Tibial nerve (tissue), 4 donors: ENCODE results near the gene LAMB3. TPM values are rescaled to one million over a fixed set of nuclear protein-coding genes. Genes with fewer than 3 reads are reported as not detected.

Experiments used
- DNase-seq, 2 donors: peaks; one replicate each; pipeline ENCODE4 v3.0.0-alpha.2; 2019; ENCODE audit warnings: low spot score in 2 of 2
- H3K27ac ChIP-seq, 4 donors: fragments of 200-600 bp; sonication (generic) in 3 of 4; one replicate each; pipeline ENCODE4 v1.5.1; 2017 to 2019; ENCODE audit warnings: mild to moderate bottlenecking in 1 of 4
- H3K27me3 ChIP-seq, 2 donors: fragments of 200-600 bp; sonication (generic) in 1 of 2; one replicate each; pipeline versions ENCODE4 v1.5.1 to v1.6.0; 2017 to 2019
- H3K36me3 ChIP-seq, 3 donors: fragments of 200-600 bp; sonication (generic); one replicate each; pipeline ENCODE4 v1.5.1; 2018 to 2019
- H3K4me1 ChIP-seq, 4 donors: fragments of 200-600 bp; sonication (generic) in 3 of 4; one replicate each; pipeline ENCODE4 v1.5.1; 2017 to 2019
- H3K4me3 ChIP-seq, 4 donors: fragments of 200-600 bp; sonication (generic) in 3 of 4; one replicate each; pipeline ENCODE4 v1.5.1; 2017 to 2019; ENCODE audit warnings: mild to moderate bottlenecking in 1 of 4, moderate library complexity in 1 of 4
- H3K9me3 ChIP-seq, 4 donors: fragments of 200-600 bp; sonication (generic) in 3 of 4; one replicate each; pipeline ENCODE4 v1.5.1; 2017 to 2019
- EP300 ChIP-seq, 2 donors: sonication (generic); formaldehyde crosslinking; IDR thresholded peaks; one replicate each; pipeline ENCODE4 v1.6.1; 2017; ENCODE audit warnings: antibody characterized with exemption in 2 of 2, mild to moderate bottlenecking in 1 of 2
- POLR2A ChIP-seq, 2 donors: fragments of 450-650 bp; IDR thresholded peaks; one replicate each; pipeline ENCODE4 v1.6.1; 2017; ENCODE audit warnings: antibody characterized with exemption in 2 of 2, mild to moderate bottlenecking in 2 of 2, moderate library complexity in 2 of 2
- WGBS, 2 donors: methylation state at CpG; one replicate each; pipeline ENCODE4 v1.1.5; 2018; 5-methylcytosine and 5-hydroxymethylcytosine counted together
- total RNA-seq, 4 donors: library from RNA; depleted of rRNA; stranded (reverse); fragments of >200 nt; gene quantifications; one replicate each; pipeline ENCODE4 v1.1.0, GENCODE V29; 2016
- TF ChIP-seq, protein P1 (sequence below), 5 experiments: fragments of 200-600 bp in 3 of 5; fragments of 450-650 bp in 2 of 5; sonication (generic) in 3 of 5; IDR thresholded peaks; one replicate each; pipeline ENCODE4 v1.5.1; 2016 to 2019; ENCODE audit warnings: antibody characterized with exemption in 5 of 5, mild to moderate bottlenecking in 3 of 5, moderate library complexity in 2 of 5

The LAMB3 gene
- total RNA-seq, 4 donors from 2014 or later: 2.5 to 22.8 (median 4.2) TPM

DNA sequence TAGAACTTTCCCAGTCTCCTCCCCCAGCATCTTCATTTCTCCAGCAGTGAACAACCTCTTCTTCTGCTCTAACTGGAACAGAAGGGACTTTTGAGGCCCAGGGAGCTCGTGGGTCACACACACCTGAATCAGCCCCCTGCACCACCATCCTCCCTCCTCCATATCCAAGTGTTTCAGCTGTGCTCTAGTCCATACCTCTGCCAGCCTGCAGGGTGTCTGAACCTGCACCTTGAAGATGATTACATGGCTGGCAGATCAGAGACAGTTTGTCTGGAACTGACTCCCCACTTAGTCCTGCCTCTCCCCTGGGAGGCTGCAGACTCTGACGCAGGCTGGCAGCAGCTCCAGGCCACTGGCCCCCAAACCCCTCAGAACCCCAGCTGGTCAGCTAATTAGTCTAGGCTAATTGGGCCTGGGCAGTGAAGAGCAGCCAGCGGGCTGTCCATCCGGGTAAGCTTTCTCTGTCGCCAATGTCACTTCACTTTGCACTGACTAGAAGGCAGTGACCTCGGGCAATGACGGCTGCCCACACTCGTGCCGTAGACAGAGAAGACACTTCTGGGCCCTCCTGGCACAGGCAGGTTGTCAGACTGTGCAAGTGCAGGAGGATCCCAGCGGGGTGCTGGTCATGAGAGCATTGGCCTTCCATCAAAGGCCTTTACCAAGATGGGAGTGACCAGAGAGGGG, 56.5 kb downstream of the LAMB3 start:
- 84% methylated on average over 5 to 10 of the region's 10 CpGs for WGBS, 2 donors
- no peak for DNase-seq
- Histone ChIP-seq H3K4me1 (no peaks in the 10 kb centered on the region), H3K27me3 (peaks cover 0 to 11% of the 10 kb centered on the region in 2 donors), H3K27ac (no peak overlapping the region), H3K4me3 (no peak overlapping the region), H3K9me3 (no peaks in the 10 kb centered on the region), H3K36me3 (no peaks in the 10 kb centered on the region)
- TF ChIP-seq EP300 (IDR thresholded peaks at IDR 0.05) (no peak), POLR2A (IDR thresholded peaks at IDR 0.05) (no peak)
- TF ChIP-seq, protein P1, sequence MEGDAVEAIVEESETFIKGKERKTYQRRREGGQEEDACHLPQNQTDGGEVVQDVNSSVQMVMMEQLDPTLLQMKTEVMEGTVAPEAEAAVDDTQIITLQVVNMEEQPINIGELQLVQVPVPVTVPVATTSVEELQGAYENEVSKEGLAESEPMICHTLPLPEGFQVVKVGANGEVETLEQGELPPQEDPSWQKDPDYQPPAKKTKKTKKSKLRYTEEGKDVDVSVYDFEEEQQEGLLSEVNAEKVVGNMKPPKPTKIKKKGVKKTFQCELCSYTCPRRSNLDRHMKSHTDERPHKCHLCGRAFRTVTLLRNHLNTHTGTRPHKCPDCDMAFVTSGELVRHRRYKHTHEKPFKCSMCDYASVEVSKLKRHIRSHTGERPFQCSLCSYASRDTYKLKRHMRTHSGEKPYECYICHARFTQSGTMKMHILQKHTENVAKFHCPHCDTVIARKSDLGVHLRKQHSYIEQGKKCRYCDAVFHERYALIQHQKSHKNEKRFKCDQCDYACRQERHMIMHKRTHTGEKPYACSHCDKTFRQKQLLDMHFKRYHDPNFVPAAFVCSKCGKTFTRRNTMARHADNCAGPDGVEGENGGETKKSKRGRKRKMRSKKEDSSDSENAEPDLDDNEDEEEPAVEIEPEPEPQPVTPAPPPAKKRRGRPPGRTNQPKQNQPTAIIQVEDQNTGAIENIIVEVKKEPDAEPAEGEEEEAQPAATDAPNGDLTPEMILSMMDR (IDR thresholded peaks at IDR 0.05): no peak

DNA sequence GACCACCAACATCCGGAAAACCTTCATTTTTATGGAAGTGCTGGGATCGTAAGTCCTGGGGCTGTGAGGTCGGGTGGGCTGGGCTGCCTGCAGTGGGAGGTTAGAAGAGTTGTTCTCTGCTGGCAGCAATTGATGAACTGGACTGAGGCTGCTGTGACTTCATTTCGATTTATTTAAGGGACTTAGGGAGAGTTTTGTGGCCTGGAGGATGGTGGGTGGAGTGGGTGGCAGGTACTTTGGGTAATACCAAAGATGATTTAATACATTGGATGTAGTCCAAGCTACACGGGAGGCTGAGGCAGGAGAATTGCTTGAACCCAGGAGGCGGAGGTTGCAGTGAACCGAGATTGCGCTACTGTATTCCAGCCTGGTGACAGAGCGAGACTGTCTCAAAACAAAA, 57.2 kb downstream of the LAMB3 start:
- Histone ChIP-seq H3K4me1 (no peaks in the 10 kb centered on the region), H3K36me3 (no peaks in the 10 kb centered on the region), H3K27me3 (peaks cover 0 to 11% of the 10 kb centered on the region in 2 donors), H3K27ac (no peak overlapping the region), H3K9me3 (no peaks in the 10 kb centered on the region), H3K4me3 (no peak overlapping the region)
- TF ChIP-seq POLR2A (IDR thresholded peaks at IDR 0.05) (no peak), EP300 (IDR thresholded peaks at IDR 0.05) (no peak)
- TF ChIP-seq, protein P1 (IDR thresholded peaks at IDR 0.05): no peak
- WGBS, 2 donors: 53 to 57% methylated on average over 9 of the region's 9 CpGs
- no peak for DNase-seq

- DNase-seq: no peak
- Histone ChIP-seq H3K27me3 (peaks cover 0 to 5% of the 10 kb centered on the region in 2 donors), H3K36me3 (no peaks in the 10 kb centered on the region), H3K9me3 (no peaks in the 10 kb centered on the region), H3K4me3 (no peak overlapping the region), H3K27ac (no peak overlapping the region), H3K4me1 (no peaks in the 10 kb centered on the region)
- TF ChIP-seq POLR2A (IDR thresholded peaks at IDR 0.05) (no peak), EP300 (IDR thresholded peaks at IDR 0.05) (no peak)
- TF ChIP-seq, protein P1 (IDR thresholded peaks at IDR 0.05): no peak
- WGBS, 2 donors: 86% methylated on average over 1 of the region's 1 CpG
Observed at GRCh38 chr1:209594440-209594839, 57.8 kb downstream of the LAMB3 start.

DNA sequence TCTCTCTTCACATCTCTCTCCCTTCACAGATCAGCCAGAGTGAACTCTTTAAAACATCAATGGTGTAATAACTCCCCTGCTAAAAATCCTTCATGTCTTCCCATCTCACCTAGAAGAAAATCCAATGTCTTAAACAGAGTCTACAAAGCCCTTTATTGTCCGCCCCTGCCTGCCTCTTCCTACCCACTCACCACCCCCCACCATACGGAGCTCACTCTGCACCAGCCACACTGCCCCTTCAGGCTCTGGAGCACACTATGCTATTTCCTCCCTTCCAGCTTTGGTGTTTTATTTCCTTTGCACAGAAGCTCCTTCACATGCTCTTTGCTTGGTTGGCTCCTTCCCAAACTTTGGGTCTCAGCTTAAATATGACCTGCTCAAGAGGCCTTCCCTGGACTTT, 58.5 kb downstream of the LAMB3 start:
- DNase-seq: no peak
- WGBS, 2 donors: 39 to 41% methylated on average over 2 of the region's 2 CpGs
- peaks cover 0 to 4% of the 10 kb centered on the region in 2 donors for H3K27me3 ChIP-seq
- no peaks in the 10 kb centered on the region for H3K9me3 ChIP-seq
- no peaks in the 10 kb centered on the region for H3K36me3 ChIP-seq
- H3K4me1 ChIP-seq: no peaks in the 10 kb centered on the region
- no peak overlapping the region for H3K4me3 ChIP-seq
- no peak overlapping the region for H3K27ac ChIP-seq
- TF ChIP-seq EP300 (IDR thresholded peaks at IDR 0.05) (no peak), POLR2A (IDR thresholded peaks at IDR 0.05) (no peak)
- TF ChIP-seq, protein P1 (IDR thresholded peaks at IDR 0.05): no peak

- Histone ChIP-seq H3K4me1 (peaks cover 0 to 7% (median 3%) of the 10 kb centered on the region in 4 donors), H3K36me3 (no peaks in the 10 kb centered on the region), H3K27ac (peak overlapping the region in 1 of 4 donors; percentile 4), H3K4me3 (no peak overlapping the region), H3K27me3 (peaks cover 0 to 8% of the 10 kb centered on the region in 2 donors), H3K9me3 (no peaks in the 10 kb centered on the region)
- no peak for TF ChIP-seq POLR2A (IDR thresholded peaks at IDR 0.05)
- TF ChIP-seq, protein P1 (IDR thresholded peaks at IDR 0.05): peak in 2 of 5 experiments; percentile 18 to 27
- WGBS, 2 donors: 41 to 42% methylated on average over 6 of the region's 6 CpGs
- no peak for DNase-seq
Observed at GRCh38 chr1:209590405-209590804, 61.8 kb downstream of the LAMB3 start.
